ENCODE results near the gene SBF2.

- no peak for TF ChIP-seq CTCF (IDR thresholded peaks at IDR 0.05)
- no peak for TF ChIP-seq POLR2A (IDR thresholded peaks at IDR 0.05)
These were observed 390.4 kb downstream of the SBF2 start for GRCh38 chr11:9903579-9903978.
